Tibial artery (tissue), 4 donors: ENCODE data around the gene NLGN3.

Source experiments
- DNase-seq, 2 donors: peaks; one replicate each; pipeline ENCODE4 v3.0.0-alpha.2; 2019
- H3K27ac ChIP-seq, 2 donors: fragments of 200-600 bp; sonication (generic) in 1 of 2; 1 replicate in 1 of 2; 2 replicates in 1 of 2; pipeline ENCODE4 v1.5.1; 2018 to 2019; ENCODE audit warnings: mild to moderate bottlenecking in 1 of 2
- H3K27me3 ChIP-seq, 2 donors: fragments of 200-600 bp; sonication (generic) in 1 of 2; one replicate each; pipeline versions ENCODE4 v1.5.1 to v1.6.0; 2016 to 2019
- H3K36me3 ChIP-seq, 3 donors: fragments of 200-600 bp; sonication (generic) in 2 of 3; one replicate each; pipeline ENCODE4 v1.5.1; 2016 to 2019; ENCODE audit warnings: mild to moderate bottlenecking in 2 of 3
- H3K4me1 ChIP-seq, 4 donors: fragments of 200-600 bp; sonication (generic) in 2 of 4; 1 replicate in 3 of 4; 2 replicates in 1 of 4; pipeline ENCODE4 v1.5.1; 2016 to 2019
- H3K4me3 ChIP-seq, 2 donors: fragments of 200-600 bp; sonication (generic) in 1 of 2; 1 replicate in 1 of 2; 2 replicates in 1 of 2; pipeline ENCODE4 v1.5.1; 2018 to 2019; ENCODE audit warnings: mild to moderate bottlenecking in 2 of 2
- H3K9me3 ChIP-seq, 3 donors: fragments of 200-600 bp; sonication (generic) in 1 of 3; one replicate each; pipeline ENCODE4 v1.5.1; 2016 to 2019
- intact Hi-C: fragments of 100-400 bp; cut with DNase I; formaldehyde crosslinking; loops from one replicate; pipeline ENCODE4 v1.15.0; 2023; ENCODE audit warnings: low total_unique reads
- TF ChIP-seq, protein P1 (sequence below), 2 experiments: fragments of 200-600 bp in 1 of 2; fragments of 450-650 bp in 1 of 2; IDR thresholded peaks; one replicate each; pipeline ENCODE4 v1.5.1; 2017 to 2019; ENCODE audit warnings: antibody characterized with exemption in 2 of 2, mild to moderate bottlenecking in 1 of 2, moderate library complexity in 1 of 2

The NLGN3 gene

GRCh38 chrX:71144651-71145050, at the start of gene NLGN3:
Gene NLGN3, plus strand, starts transcription at chrX:71144841. Its CDS starts 2,909 bp downstream, at chrX:71147750.
- H3K4me3 ChIP-seq: peak within 1 kb of the TSS; percentile 33 to 42
- intact Hi-C loops: no loop called here
- H3K36me3 ChIP-seq: peaks cover 0 to 26% (median 14%) of the 10 kb centered on the region in 3 donors
- H3K27ac ChIP-seq: no peak within 1 kb of the TSS
- H3K9me3 ChIP-seq: no peaks in the 10 kb centered on the region
- peaks cover 0 to 34% (median 12%) of the 10 kb centered on the region in 4 donors for H3K4me1 ChIP-seq
- no peak for DNase-seq
- TF ChIP-seq, protein P1, sequence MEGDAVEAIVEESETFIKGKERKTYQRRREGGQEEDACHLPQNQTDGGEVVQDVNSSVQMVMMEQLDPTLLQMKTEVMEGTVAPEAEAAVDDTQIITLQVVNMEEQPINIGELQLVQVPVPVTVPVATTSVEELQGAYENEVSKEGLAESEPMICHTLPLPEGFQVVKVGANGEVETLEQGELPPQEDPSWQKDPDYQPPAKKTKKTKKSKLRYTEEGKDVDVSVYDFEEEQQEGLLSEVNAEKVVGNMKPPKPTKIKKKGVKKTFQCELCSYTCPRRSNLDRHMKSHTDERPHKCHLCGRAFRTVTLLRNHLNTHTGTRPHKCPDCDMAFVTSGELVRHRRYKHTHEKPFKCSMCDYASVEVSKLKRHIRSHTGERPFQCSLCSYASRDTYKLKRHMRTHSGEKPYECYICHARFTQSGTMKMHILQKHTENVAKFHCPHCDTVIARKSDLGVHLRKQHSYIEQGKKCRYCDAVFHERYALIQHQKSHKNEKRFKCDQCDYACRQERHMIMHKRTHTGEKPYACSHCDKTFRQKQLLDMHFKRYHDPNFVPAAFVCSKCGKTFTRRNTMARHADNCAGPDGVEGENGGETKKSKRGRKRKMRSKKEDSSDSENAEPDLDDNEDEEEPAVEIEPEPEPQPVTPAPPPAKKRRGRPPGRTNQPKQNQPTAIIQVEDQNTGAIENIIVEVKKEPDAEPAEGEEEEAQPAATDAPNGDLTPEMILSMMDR (IDR thresholded peaks at IDR 0.05): no peak
- no peaks in the 10 kb centered on the region for H3K27me3 ChIP-seq

- no peaks in the 10 kb centered on the region for H3K27me3 ChIP-seq
- peak overlapping the region in 1 of 2 donors; percentile 76 for H3K27ac ChIP-seq
- peak overlapping the region; percentile 61 to 66 for H3K4me3 ChIP-seq
- no peaks in the 10 kb centered on the region for H3K9me3 ChIP-seq
- no peaks in the 10 kb centered on the region for H3K36me3 ChIP-seq
- no peak for DNase-seq
- peaks cover 0 to 20% (median 8%) of the 10 kb centered on the region in 4 donors for H3K4me1 ChIP-seq
- TF ChIP-seq, protein P1 (IDR thresholded peaks at IDR 0.05): no peak
- intact Hi-C loops: loop anchor here (10.0 kb wide), 1 partner anchor 80 kb away; no protein-coding TSS in a partner anchor
Measured at GRCh38 chrX:71095033-71095432, 49.6 kb upstream of the NLGN3 start.

- intact Hi-C loops: loop anchor here (10.0 kb wide), 1 partner anchor 79 kb away; no protein-coding TSS in a partner anchor
- no peaks in the 10 kb centered on the region for H3K9me3 ChIP-seq
- peak within 1 kb of the TSS; percentile 76 to 79 for H3K27ac ChIP-seq
- no peaks in the 10 kb centered on the region for H3K36me3 ChIP-seq
- H3K27me3 ChIP-seq: no peaks in the 10 kb centered on the region
- H3K4me1 ChIP-seq: peaks cover 0 to 20% (median 8%) of the 10 kb centered on the region in 4 donors
- TF ChIP-seq, protein P1 (IDR thresholded peaks at IDR 0.05): no peak
- peak; percentile 93 to 94 for DNase-seq
- peak within 1 kb of the TSS; percentile 61 to 66 for H3K4me3 ChIP-seq
Measured at GRCh38 chrX:71095555-71095980, 49.1 kb upstream of the NLGN3 start, which contains the start of gene FOXO4. Gene FOXO4, plus strand, starts transcription at chrX:71095851. Its CDS starts 678 bp downstream, at chrX:71096529.

DNA sequence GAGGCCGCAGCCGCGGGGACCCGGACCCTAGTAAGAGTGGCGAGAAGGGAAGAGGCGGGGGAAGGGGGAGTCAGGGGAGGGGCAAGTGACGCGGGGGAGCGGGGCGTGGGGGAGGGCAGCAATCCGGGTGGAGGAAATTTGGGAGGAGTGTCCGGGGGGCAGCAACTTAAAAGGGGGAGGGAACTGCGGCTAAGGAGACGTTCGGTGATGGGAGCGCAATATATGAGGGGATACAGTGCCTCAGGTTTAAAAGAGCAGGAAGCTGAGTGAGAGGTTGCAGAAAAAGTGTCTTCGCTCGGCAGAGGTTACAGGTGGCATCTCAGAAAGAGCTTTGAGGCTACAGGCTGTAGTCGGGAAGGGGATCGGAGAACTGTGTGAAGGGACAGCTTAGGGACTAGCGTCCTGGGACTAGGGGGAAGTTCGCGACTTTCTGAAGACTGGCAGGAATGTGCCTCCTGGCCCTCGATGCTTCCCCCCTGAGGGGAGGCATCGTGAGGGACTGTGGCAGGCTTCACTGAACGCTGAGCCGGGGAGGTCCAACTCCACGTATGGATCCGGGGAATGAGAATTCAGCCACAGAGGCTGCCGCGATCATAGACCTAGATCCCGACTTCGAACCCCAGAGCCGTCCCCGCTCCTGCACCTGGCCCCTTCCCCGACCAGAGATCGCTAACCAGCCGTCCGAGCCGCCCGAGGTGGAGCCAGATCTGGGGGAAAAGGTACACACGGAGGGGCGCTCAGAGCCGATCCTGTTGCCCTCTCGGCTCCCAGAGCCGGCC, 48.5 kb upstream of the NLGN3 start:
- Histone ChIP-seq H3K27ac (peak overlapping the region; percentile 76 to 79), H3K9me3 (no peaks in the 10 kb centered on the region), H3K4me1 (peaks cover 0 to 20% (median 8%) of the 10 kb centered on the region in 4 donors), H3K36me3 (no peaks in the 10 kb centered on the region), H3K27me3 (no peaks in the 10 kb centered on the region), H3K4me3 (peak overlapping the region; percentile 61 to 66)
- TF ChIP-seq, protein P1 (IDR thresholded peaks at IDR 0.05): no peak
- intact Hi-C loops: loop anchor here (10.0 kb wide), 1 partner anchor 79 kb away; no protein-coding TSS in a partner anchor
- DNase-seq: peak in 1 of 2 donors; percentile 84

DNA sequence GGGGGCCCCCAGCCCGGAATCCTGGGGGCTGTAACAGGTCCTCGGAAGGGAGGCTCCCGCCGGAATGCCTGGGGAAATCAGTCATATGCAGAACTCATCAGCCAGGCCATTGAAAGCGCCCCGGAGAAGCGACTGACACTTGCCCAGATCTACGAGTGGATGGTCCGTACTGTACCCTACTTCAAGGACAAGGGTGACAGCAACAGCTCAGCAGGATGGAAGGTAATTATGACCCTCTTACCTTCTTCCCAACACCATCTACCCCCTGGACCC, 47.9 kb upstream of the NLGN3 start:
- intact Hi-C loops: loop anchor here (10.0 kb wide), 1 partner anchor 78 kb away; no protein-coding TSS in a partner anchor

More for the DNA sequence above, 47.9 kb upstream of the NLGN3 start:
- Histone ChIP-seq H3K4me1 (peaks cover 0 to 20% (median 8%) of the 10 kb centered on the region in 4 donors), H3K27me3 (no peaks in the 10 kb centered on the region), H3K4me3 (peak overlapping the region; percentile 61 to 66), H3K36me3 (no peaks in the 10 kb centered on the region), H3K9me3 (no peaks in the 10 kb centered on the region), H3K27ac (peak overlapping the region; percentile 76 to 79)
- no peak for DNase-seq
- TF ChIP-seq, protein P1 (IDR thresholded peaks at IDR 0.05): no peak
